ENCODE data around the gene BACH2. TPM values are rescaled to one million over a fixed set of nuclear protein-coding genes. Genes with fewer than 3 reads are reported as not detected.

The BACH2 gene
- total and polyA plus RNA-seq, 2 of the 8 experiments (the other 6 are each of a cell fraction or from before 2014, with no cell fraction given), result 1.9 to 5.9 TPM

DNA sequence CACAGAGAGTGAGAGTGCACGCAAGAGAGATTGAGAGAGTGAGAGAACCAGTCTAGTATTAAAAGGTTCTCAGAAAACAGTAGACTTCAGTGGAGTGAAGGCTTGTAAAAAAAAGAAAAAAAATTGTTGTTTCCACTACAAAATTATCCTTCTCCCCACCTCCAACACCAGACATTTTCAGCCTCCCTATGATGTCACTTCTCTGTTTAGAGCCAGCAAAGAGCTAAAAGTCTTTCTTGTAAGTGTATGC lies 77.8 kb downstream of the BACH2 start:
- H3K4ac ChIP-seq (replicated peaks; ENCODE audit: insufficient read length, low read depth, low read length), result no peak overlapping the region
- H3K36me3 ChIP-seq (ENCODE audit: control insufficient read depth in 2 of 4, insufficient read depth in 4 of 4, low read length in 3 of 4), result no peaks in the 10 kb centered on the region
- no peak for TF ChIP-seq SIRT6 (IDR thresholded peaks at IDR 0.05; ENCODE audit: low read length)
- no peak for TF ChIP-seq CREB1 (IDR thresholded peaks at IDR 0.05)
- TF ChIP-seq TAF1 (IDR thresholded peaks at IDR 0.05; ENCODE audit: low read depth, low read length), result no peak
- TF ChIP-seq RFX5 (IDR thresholded peaks at IDR 0.05; ENCODE audit: borderline replicate concordance, low read depth, low read length), result no peak
- no peak for TF ChIP-seq ZNF274 (IDR thresholded peaks at IDR 0.05; ENCODE audit: borderline replicate concordance, extremely low read depth, low read length)
- no peak for TF ChIP-seq SP2 (IDR thresholded peaks at IDR 0.05; ENCODE audit: low read length)
- TF ChIP-seq RNF2 (IDR thresholded peaks at IDR 0.05; ENCODE audit: borderline replicate concordance, low read depth, low read length, missing control alignments, poor library complexity, severe bottlenecking), result no peak
- TF ChIP-seq GTF2F1 (IDR thresholded peaks at IDR 0.05; ENCODE audit: borderline replicate concordance, low read depth, low read length), result no peak
- TF ChIP-seq TAF7 (optimal IDR thresholded peaks at IDR 0.05; ENCODE audit: borderline replicate concordance, low read depth, low read length), result no peak
- TF ChIP-seq RBBP5 (IDR thresholded peaks at IDR 0.05; ENCODE audit: borderline replicate concordance, low read depth, low read length), result no peak
- no peak for TF ChIP-seq FOSL1 (IDR thresholded peaks at IDR 0.05; ENCODE audit: insufficient read depth, low read depth, low read length)
- TF ChIP-seq, protein P1, sequence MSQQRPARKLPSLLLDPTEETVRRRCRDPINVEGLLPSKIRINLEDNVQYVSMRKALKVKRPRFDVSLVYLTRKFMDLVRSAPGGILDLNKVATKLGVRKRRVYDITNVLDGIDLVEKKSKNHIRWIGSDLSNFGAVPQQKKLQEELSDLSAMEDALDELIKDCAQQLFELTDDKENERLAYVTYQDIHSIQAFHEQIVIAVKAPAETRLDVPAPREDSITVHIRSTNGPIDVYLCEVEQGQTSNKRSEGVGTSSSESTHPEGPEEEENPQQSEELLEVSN (IDR thresholded peaks at IDR 0.05), result no peak
- TF ChIP-seq JUN (IDR thresholded peaks at IDR 0.05; ENCODE audit: low read depth, low read length), result no peak
- no peak overlapping the region for H2BK15ac ChIP-seq (ENCODE audit: low read length)
- H2AK5ac ChIP-seq (ENCODE audit: low read depth, low read length), result peak overlapping the region; percentile 49; the same call in 1 of the 2 replicates
- no peaks in the 10 kb centered on the region for H3K27me3 ChIP-seq (replicated peaks in 1 of 4; ENCODE audit: control insufficient read depth in 3 of 4, extremely low read depth in 1 of 4, insufficient read depth in 3 of 4, low read length in 3 of 4)
- no peaks in the 10 kb centered on the region for H3K79me2 ChIP-seq (ENCODE audit: control insufficient read depth in 1 of 2, insufficient read depth in 2 of 2, low read length in 2 of 2)
- H3K27ac ChIP-seq (ENCODE audit: low read depth, low read length), result peak overlapping the region; percentile 78; the same call in 1 of the 2 replicates
- no peak overlapping the region for H2BK20ac ChIP-seq (ENCODE audit: low read length)
- no peak overlapping the region for H3K23ac ChIP-seq (ENCODE audit: insufficient read length)
- peak overlapping the region; percentile 56; the same call in 1 of the 2 replicates for H3K18ac ChIP-seq (ENCODE audit: extremely low read depth, low read length)
- no peak overlapping the region for H2BK120ac ChIP-seq (replicated peaks; ENCODE audit: low read depth, low read length)
- peaks cover 9 to 35% (median 24%) of the 10 kb centered on the region in 4 experiments for H3K4me1 ChIP-seq (replicated peaks in 1 of 4; ENCODE audit: control insufficient read depth in 3 of 4, insufficient read depth in 4 of 4, low read length in 3 of 4)
- H3K56ac ChIP-seq (replicated peaks; ENCODE audit: insufficient read length, low read depth, low read length), result no peak overlapping the region
- H4K5ac ChIP-seq (ENCODE audit: insufficient read length, low read depth, low read length), result no peak overlapping the region
- H3K9ac ChIP-seq (replicated peaks in 1 of 4; ENCODE audit: extremely low read depth in 1 of 4, low read depth in 3 of 4, low read length in 3 of 4), result peak overlapping the region in 1 of 4 experiments; percentile 57; a peak in 3 of 7 replicates
- no peak overlapping the region for H4K8ac ChIP-seq (ENCODE audit: extremely low read depth, insufficient read depth, low read length)
- no peaks in the 10 kb centered on the region for H3K9me3 ChIP-seq (ENCODE audit: insufficient read depth in 2 of 2, low read depth in 1 of 2, low read length in 1 of 2)
- H4K91ac ChIP-seq (replicated peaks; ENCODE audit: insufficient read length, low read length), result peak overlapping the region; percentile 18
- CTCF ChIA-PET (ENCODE audit: partially characterized antibody), result interaction anchor here (0.6 to 2.5 kb wide), 11 partner anchors 9 to 552 kb away, joined by 3 to 10 read pairs (median 3); no protein-coding TSS in a partner anchor
- no peaks in the 10 kb centered on the region for H3K23me2 ChIP-seq (ENCODE audit: low read depth, low read length)
- H3K4me3 ChIP-seq (ENCODE audit: extremely low read depth in 1 of 4, insufficient read depth in 2 of 4, low read depth in 3 of 4, low read length in 4 of 4), result peak overlapping the region in 1 of 4 experiments; percentile 33; a peak in 1 of 8 replicates
- FAIRE-seq (no peak), DNase-seq (ENCODE audit: low read depth in 1 of 2, low spot score in 2 of 2) (no peak)
- H2BK5ac ChIP-seq (ENCODE audit: low read depth, low read length), result peak overlapping the region; percentile 92
- peak overlapping the region; percentile 59 to 64 for H3K4me2 ChIP-seq (ENCODE audit: insufficient read depth in 1 of 2, low read depth in 2 of 2, low read length in 2 of 2)
- 0 out of 2 replicates have a peak overlapping the region, but pooled peaks have one; percentile 46 for H2AFZ ChIP-seq (ENCODE audit: low read length)
- 38% methylated on average over 1 of the region's 1 CpG; no CpG with 5 or more reads in 1 of the 2 experiments for WGBS, 2 experiments (ENCODE audit: extremely low coverage in 1 of 2, insufficient coverage in 1 of 2, insufficient read length in 1 of 2, insufficient replicate concordance in 2 of 2, low coverage in 1 of 2, low lambda C conversion rate in 2 of 2, missing lambda C conversion rate in 1 of 2)
- H3K79me1 ChIP-seq (ENCODE audit: low read depth, low read length), result no peaks in the 10 kb centered on the region
- H4K20me1 ChIP-seq (replicated peaks in 1 of 2; ENCODE audit: control insufficient read depth in 1 of 2, insufficient read depth in 2 of 2, low read length in 2 of 2), result no peaks in the 10 kb centered on the region
- H2BK12ac ChIP-seq (ENCODE audit: low read depth, low read length), result peak overlapping the region; percentile 99
- H3K14ac ChIP-seq (ENCODE audit: insufficient read length), result no peak overlapping the region
- POLR2A ChIA-PET (ENCODE audit: partially characterized antibody), result interaction anchor here (0.6 to 1.1 kb wide), 3 partner anchors 13 to 278 kb away, joined by 3 to 4 read pairs (median 3); no protein-coding TSS in a partner anchor
